Activated naive CD4-positive, alpha-beta T cell treated with anti-CD3 and anti-CD28 coated beads, Interleukin-2, amount 50 U/mL, for 16 hours (primary cell): ENCODE data around the gene ZDHHC24.
A peak's percentile ranks its signal among the peaks of the same experiment; 100 is the strongest.
"Not testable (repeated sequence)": the region's sequence is repeated elsewhere in the genome, so short reads cannot be mapped to it uniquely, and the experiment has no call there.

Source experiments
- DNase-seq: peaks from one replicate; pipeline ENCODE4 v3.0.0-alpha.2; 2020

The ZDHHC24 gene

DNA sequence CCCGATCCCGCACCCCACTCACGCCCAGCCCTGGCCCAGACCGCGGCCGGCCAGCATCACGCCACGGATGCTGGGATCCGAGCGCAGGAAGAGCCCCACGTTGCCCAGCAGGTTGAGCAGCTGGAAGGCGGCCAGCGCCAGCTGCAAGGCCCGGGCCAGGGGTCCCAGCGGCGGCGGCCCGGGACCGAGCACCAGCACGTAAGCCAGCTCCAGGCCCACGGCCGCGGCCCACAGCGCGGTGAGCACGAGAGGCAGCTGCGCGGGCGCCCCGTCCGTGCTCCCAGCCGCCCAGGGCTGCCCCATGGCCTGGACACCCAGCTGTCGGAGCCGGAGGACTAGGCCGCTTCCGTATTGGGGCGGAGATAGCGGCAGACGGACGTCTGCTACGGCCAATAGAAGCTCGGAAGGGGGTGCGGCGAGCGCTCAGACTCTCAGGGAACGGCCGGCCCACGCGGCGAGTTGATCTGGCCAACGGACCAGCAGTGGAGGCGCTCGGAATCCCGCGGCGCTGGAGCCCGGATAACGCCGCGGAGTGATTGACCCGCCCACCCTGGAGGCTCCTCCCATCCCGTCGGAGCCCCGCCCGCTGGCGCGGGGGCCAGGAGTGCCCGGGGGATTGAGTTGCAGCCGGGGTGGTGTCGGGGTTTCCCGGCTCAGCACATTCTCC lies at the start of gene ZDHHC24:
ZDHHC24 (minus strand) TSS at position 348 of the 667 bp plus-strand sequence; CDS start at position 303, 45 bp downstream.
- DNase-seq, result peak; percentile 82

- no peak for DNase-seq
Measured at GRCh38 chr11:66595245-66595904, 49.5 kb upstream of the ZDHHC24 start.

DNA sequence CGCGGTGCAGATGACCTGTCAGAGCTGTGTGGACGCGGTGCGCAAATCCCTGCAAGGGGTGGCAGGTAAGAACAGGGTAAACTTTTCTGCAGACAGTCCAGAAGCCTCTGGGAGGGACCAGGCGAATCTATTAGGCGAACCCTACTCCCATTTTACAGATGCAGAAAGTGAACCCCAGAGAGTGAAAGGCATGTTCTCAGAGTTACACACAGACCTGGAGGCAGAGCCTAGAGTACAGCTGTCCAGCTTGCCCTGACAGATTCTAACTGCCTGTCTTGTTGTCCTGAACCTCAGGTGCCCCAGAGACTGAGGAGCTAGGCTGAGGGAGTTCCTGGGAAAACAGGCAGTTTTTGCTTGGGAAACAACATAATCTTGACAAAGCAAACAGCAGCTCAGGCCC lies 47.8 kb upstream of the ZDHHC24 start:
- DNase-seq, result no peak

DNA sequence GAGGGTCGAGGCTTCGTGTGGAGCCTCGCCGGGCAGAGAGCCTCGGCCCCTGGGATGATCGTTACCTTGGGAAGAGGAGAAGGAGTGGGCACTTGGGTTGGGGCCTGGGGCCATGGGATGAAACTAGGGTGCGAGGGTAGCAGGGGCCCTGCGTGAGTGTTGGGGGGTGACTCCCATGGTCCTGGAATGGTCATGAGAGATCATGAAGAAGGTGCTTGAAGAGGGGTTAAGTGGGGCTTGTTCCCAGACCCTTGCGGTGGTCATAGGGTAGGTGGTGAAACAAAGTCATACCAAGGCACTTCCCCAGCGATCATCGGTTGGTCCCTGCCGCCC lies 47.4 kb upstream of the ZDHHC24 start:
- no peak for DNase-seq

- DNase-seq, result peak; percentile 99
Measured at GRCh38 chr11:66592457-66593302, 46.8 kb upstream of the ZDHHC24 start, which contains the start of the genes CCDC87 and CCS. CCDC87 (minus strand) TSS chr11:66593063; CDS start chr11:66593015, 48 bp downstream. CCS (plus strand) TSS chr11:66593185; CDS start chr11:66593262, 77 bp downstream.

- no peak for DNase-seq
Measured at GRCh38 chr11:66591175-66591574, 45.3 kb upstream of the ZDHHC24 start.

- no peak for DNase-seq
Measured at GRCh38 chr11:66589996-66590675, 44.3 kb upstream of the ZDHHC24 start.

- not testable (repeated sequence) for DNase-seq
Measured at GRCh38 chr11:66589315-66589714, 43.5 kb upstream of the ZDHHC24 start.

GRCh38 chr11:66586136-66586535 lies 40.3 kb upstream of the ZDHHC24 start:
- DNase-seq, result no peak

- not testable (repeated sequence) for DNase-seq
Measured at GRCh38 chr11:66585447-66585846, 39.6 kb upstream of the ZDHHC24 start.

DNA sequence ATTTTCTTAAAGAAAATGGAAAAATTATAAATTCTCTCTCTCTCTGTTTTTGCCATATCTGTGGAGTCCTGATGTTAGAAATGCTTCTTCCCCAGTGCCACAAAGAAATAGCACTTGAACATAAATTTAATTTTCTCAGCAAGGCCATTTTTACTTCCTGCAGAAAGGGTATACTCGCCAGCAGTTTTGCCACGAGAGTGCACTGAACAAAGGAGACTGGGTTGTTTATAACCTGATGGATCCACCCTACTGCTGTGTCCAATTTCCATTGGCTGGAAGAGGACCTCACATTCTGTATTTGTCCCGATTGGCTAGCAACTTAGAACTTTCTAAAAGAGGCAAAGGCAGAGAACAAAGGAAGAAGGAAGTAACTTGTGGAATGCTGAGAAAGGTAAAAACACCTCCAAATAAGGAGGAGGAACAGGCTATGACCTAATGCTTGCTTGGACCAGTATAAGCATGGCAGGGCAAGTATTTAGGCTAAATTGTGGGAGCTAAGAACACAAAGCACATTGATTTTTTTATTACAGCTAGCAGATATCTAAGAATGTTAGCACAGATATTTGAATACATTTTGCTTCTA lies 36.8 kb upstream of the ZDHHC24 start:
- not testable (repeated sequence) for DNase-seq

DNA sequence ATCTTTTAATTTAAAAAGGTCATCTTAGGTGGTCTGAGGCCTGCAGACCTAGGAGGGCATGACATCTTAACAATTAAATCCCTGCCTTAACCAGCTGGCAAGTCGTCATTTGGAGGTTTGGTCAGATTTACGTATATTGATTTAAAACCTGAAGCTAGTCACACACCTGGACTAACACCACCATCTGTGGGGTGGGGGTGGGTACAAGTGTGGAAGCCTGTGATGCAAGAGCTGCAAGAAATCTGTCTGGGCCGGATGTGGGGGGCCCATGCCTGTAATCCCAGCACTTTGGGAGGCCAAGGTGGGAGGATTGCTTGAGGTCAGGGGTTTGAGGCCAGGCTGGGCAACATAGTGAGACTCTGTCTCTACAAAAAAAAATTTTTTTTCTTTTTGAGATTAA lies 35.4 kb upstream of the ZDHHC24 start:
- no peak for DNase-seq

DNA sequence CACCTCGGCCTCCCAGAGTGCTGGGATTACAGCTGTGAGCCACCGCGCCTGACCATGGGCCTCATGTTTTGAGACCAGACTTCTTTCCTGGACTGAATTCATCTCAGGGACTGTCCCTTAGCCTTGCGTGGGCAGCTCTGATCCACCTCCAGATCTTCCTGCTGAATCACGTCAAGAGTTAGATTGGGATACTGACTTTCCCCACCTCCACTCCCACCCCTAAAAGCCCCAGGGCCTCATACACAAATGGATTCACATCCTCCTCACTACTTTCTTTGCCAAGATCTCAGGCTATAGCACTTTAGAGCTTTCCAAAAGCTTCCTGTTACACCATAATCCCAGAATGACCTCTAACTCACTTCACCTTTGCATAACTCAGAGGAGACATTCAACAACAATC lies 35.0 kb upstream of the ZDHHC24 start:
- DNase-seq, result no peak

DNA sequence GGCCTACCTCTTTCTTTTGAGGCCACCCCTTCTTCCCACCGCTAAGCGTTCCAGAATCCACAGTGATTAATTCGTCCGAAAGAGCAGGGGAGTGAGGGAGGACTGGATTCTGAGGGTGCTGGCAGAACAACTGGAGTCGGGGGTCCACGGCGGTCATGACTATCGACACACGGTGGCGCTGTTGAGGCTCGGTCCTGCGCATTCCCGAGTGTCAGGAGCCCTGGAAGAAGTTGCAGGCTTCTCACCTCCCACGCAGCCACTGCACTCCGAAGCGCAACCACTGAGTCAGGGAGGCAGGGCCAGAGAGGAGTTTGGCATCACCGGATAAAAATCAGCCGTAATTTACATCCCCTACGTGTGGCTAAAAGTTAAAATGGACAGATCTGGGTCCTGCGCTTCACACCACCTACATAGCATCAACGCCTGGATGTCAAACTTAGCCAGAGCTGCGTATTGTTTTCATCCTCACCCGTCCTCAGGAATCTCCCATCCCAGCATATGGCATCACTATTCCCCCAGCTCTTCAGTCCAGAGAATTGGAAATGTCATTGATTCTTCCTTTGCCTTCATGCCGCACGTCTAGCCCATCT lies 33.3 kb upstream of the ZDHHC24 start:
- DNase-seq, result peak; percentile 76

DNA sequence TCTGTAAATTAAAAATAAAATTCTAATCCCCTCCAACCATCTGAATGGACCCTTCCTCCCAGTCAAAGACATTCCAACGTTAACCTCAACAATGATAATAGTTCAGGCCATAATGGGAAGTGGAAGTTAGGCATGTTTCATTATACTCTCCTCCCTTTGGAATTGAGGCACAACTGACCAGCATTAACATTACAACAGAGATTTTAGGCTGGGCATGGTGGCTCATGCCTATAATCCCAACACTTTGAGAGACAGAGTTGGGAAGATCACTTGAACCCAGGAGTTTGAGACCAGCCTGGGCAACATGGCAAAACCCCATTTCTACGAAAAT lies 25.0 kb upstream of the ZDHHC24 start:
- DNase-seq, result no peak

- DNase-seq, result no peak
Measured at GRCh38 chr11:66570079-66570849, 24.4 kb upstream of the ZDHHC24 start.

GRCh38 chr11:66569076-66569475 lies 23.2 kb upstream of the ZDHHC24 start:
- DNase-seq, result no peak

DNA sequence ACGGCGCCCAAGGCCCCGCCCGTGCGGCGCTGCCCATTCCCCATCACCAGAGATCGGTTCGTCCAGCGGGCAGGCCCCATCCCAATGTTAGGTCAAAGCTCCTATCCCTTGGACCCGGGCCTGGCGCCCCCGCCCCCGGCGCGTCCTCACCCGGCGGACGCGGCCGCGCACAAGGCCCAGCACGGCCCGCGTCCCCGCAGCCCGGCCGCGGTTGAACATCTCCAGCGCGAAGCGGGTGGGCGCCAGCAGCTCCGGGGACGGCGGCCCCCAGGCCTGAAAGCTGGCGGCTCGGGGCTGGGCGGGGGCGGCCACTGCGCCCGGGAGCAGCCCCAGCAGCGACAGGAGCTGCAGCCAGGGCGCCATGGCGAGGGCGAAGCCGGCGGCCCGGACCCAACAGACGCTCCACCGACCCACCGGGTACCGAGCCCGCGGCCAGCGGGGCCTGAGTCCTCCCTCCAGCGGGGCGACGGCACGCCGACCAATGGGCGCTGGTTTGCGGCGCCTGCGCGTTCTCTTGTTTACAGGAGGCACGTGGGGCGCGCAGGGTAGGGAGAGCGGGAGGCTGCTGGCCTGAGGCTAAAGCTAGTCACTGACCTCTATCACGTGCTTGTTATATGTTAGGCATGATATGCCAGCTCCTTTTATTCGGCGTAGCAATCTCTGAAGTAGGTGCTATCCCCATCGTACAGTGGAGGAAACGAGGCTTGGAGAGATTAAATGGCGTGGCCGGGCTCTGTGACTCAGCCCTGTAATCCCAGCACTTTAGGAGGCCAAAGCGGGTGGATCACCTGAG lies 22.5 kb upstream of the ZDHHC24 start, which contains the start of gene CTSF:
CTSF (minus strand) TSS at position 483 of the 793 bp plus-strand sequence; CDS start at position 363, 120 bp downstream.
- peak; percentile 72 for DNase-seq

DNA sequence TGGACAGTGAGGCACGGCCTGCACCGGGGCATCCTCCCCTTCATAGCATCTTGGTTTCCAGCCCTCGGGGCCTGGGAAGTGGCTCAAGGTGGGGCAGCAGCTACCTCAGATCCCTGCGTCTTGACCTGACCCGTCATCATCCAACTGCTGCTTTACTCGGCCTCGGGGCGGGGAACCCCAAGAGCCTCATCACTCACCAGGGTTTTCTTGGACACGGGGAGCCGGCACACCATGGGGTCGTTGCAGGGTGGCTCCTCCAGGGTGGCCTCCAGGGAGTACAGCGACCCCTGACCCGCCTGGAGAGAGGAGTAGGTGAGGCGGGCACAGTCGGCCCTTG lies 21.9 kb upstream of the ZDHHC24 start:
- DNase-seq, result no peak

DNA sequence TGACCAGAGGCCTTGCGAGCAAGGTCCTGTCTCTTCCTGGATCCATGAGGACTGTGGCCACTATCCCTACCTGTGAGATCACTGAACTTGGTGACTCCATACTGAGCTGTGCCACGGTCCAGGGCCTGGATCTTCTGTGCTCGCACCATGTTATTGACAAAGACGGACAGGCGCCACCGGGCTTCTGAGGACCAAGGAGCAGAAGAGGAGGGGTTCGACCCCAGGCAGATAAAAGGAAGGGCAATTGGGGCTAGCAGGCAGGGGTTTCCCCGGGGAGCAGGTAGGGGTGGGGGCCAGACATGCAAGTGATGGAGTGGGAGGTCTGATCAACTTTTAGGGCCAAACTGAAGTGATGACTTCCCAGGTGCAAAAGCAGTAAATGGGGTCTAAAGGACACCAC lies 20.4 kb upstream of the ZDHHC24 start:
- no peak for DNase-seq

DNA sequence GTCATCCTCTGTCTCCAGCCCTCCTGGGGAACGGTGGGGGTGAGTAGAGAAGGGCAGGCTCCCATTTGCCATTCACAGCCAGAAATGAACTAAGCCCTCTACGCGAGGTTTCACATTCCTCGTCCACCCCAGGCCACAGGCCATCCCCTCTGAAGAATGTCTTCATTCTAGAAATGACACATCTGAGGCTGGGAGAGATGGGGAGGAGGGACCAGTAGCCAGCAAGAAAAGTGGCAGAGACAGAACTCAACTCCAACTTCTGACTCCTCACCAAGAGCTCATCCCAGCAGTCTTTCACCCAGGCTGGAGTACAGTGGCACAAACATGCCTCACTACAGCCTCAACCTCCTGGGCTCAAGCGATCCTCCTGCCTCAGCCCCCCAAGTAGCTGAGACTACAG lies 19.1 kb upstream of the ZDHHC24 start:
- no peak for DNase-seq
